GM19099 (cell line): ENCODE results near the gene ELP1.

Source experiments
- POLR2A ChIP-seq: IDR thresholded peaks from 3 replicates; pipeline ENCODE4 v1.6.1; 2011; ENCODE audit warnings: low read depth; ENCODE audit not compliant: insufficient read length; ENCODE audit errors: extremely low read depth

Gene ELP1

GRCh38 chr9:108851138-108851537, 82.8 kb downstream of the ELP1 start:
- TF ChIP-seq POLR2A: no peak

- no peak for TF ChIP-seq POLR2A
Measured at GRCh38 chr9:108850293-108850897, 83.5 kb downstream of the ELP1 start.

GRCh38 chr9:108845947-108846346, 88.0 kb downstream of the ELP1 start:
- no peak for TF ChIP-seq POLR2A

- TF ChIP-seq POLR2A: no peak
Measured at GRCh38 chr9:108845507-108845906, 88.4 kb downstream of the ELP1 start.

- TF ChIP-seq POLR2A: no peak
Measured at GRCh38 chr9:108844856-108845255, 89.1 kb downstream of the ELP1 start.

- no peak for TF ChIP-seq POLR2A
Measured at GRCh38 chr9:108844391-108844790, 89.5 kb downstream of the ELP1 start.

- TF ChIP-seq POLR2A: no peak
Measured at GRCh38 chr9:108842610-108843295, 91.2 kb downstream of the ELP1 start.

GRCh38 chr9:108838017-108838416, 95.9 kb downstream of the ELP1 start:
- no peak for TF ChIP-seq POLR2A

- TF ChIP-seq POLR2A: no peak
Measured at GRCh38 chr9:108837530-108837929, 96.4 kb downstream of the ELP1 start.

GRCh38 chr9:108836781-108837180, 97.1 kb downstream of the ELP1 start:
- TF ChIP-seq POLR2A: no peak

GRCh38 chr9:108836319-108836718, 97.6 kb downstream of the ELP1 start:
- no peak for TF ChIP-seq POLR2A

GRCh38 chr9:108835831-108836230, 98.1 kb downstream of the ELP1 start:
- TF ChIP-seq POLR2A: no peak

- TF ChIP-seq POLR2A: no peak
Measured at GRCh38 chr9:108834959-108835665, 98.8 kb downstream of the ELP1 start.

GRCh38 chr9:108832179-108832500, 101.8 kb downstream of the ELP1 start:
- TF ChIP-seq POLR2A: no peak

GRCh38 chr9:108831496-108832178, 102.3 kb downstream of the ELP1 start:
- no peak for TF ChIP-seq POLR2A

GRCh38 chr9:108830272-108830671, 103.7 kb downstream of the ELP1 start:
- TF ChIP-seq POLR2A: no peak
